ENCODE measurements around the gene BICRA. TPM values are rescaled to one million over a fixed set of nuclear protein-coding genes. Genes with fewer than 3 reads are reported as not detected.

BICRA gene
- total RNA-seq, 1 donor from 2014 or later = 18.3 TPM

GRCh38 chr19:47686679-47687450 lies 77.9 kb downstream of the BICRA start:
- no peaks in the 10 kb centered on the region for H3K9me3 ChIP-seq
- no peak overlapping the region for H3K4me3 ChIP-seq
- no peaks in the 10 kb centered on the region for H3K27me3 ChIP-seq (ENCODE audit: low read depth)
- no peaks in the 10 kb centered on the region for H3K4me1 ChIP-seq
- ATAC-seq (no peak), DNase-seq (no peak)
- peaks cover 18% of the 10 kb centered on the region for H3K36me3 ChIP-seq
- H3K27ac ChIP-seq = no peak overlapping the region
- intact Hi-C loops (cut with DNase I) = loop anchor here (10.0 kb wide), 1 partner anchor 242 kb away; no protein-coding TSS in a partner anchor
- TF ChIP-seq, protein P1, sequence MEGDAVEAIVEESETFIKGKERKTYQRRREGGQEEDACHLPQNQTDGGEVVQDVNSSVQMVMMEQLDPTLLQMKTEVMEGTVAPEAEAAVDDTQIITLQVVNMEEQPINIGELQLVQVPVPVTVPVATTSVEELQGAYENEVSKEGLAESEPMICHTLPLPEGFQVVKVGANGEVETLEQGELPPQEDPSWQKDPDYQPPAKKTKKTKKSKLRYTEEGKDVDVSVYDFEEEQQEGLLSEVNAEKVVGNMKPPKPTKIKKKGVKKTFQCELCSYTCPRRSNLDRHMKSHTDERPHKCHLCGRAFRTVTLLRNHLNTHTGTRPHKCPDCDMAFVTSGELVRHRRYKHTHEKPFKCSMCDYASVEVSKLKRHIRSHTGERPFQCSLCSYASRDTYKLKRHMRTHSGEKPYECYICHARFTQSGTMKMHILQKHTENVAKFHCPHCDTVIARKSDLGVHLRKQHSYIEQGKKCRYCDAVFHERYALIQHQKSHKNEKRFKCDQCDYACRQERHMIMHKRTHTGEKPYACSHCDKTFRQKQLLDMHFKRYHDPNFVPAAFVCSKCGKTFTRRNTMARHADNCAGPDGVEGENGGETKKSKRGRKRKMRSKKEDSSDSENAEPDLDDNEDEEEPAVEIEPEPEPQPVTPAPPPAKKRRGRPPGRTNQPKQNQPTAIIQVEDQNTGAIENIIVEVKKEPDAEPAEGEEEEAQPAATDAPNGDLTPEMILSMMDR (IDR thresholded peaks at IDR 0.05) = no peak

- no peaks in the 10 kb centered on the region for H3K4me1 ChIP-seq
- TF ChIP-seq, protein P1 (IDR thresholded peaks at IDR 0.05) = no peak
- no peak for ATAC-seq
- H3K27ac ChIP-seq = no peak overlapping the region
- H3K9me3 ChIP-seq = no peaks in the 10 kb centered on the region
- H3K27me3 ChIP-seq (ENCODE audit: low read depth) = no peaks in the 10 kb centered on the region
- intact Hi-C loops (cut with DNase I) = loop anchor here (10.0 kb wide), 1 partner anchor 243 kb away; no protein-coding TSS in a partner anchor
- peaks cover 28% of the 10 kb centered on the region for H3K36me3 ChIP-seq
- no peak for DNase-seq
- H3K4me3 ChIP-seq = no peak overlapping the region
These were observed 79.0 kb downstream of the BICRA start for GRCh38 chr19:47687906-47688305.

- intact Hi-C loops (cut with DNase I) = no loop called here
- no peak for ATAC-seq
- Histone ChIP-seq H3K9me3 (no peaks in the 10 kb centered on the region), H3K4me3 (no peak overlapping the region), H3K4me1 (no peaks in the 10 kb centered on the region), H3K27ac (no peak overlapping the region), H3K36me3 (peaks cover 20% of the 10 kb centered on the region), H3K27me3 (ENCODE audit: low read depth) (no peaks in the 10 kb centered on the region)
- TF ChIP-seq, protein P1 (IDR thresholded peaks at IDR 0.05) = no peak
- DNase-seq = no peak
These were observed 82.2 kb downstream of the BICRA start for GRCh38 chr19:47691090-47691489.

GRCh38 chr19:47691782-47692181 lies 82.8 kb downstream of the BICRA start:
- intact Hi-C loops (cut with DNase I) = no loop called here
- ATAC-seq = no peak
- H3K4me1 ChIP-seq = no peaks in the 10 kb centered on the region
- no peak overlapping the region for H3K27ac ChIP-seq
- no peaks in the 10 kb centered on the region for H3K27me3 ChIP-seq (ENCODE audit: low read depth)
- peaks cover 23% of the 10 kb centered on the region for H3K36me3 ChIP-seq
- TF ChIP-seq, protein P1 (IDR thresholded peaks at IDR 0.05) = no peak
- H3K4me3 ChIP-seq = no peak overlapping the region
- H3K9me3 ChIP-seq = no peaks in the 10 kb centered on the region
- no peak for DNase-seq

GRCh38 chr19:47693489-47693888 lies 84.6 kb downstream of the BICRA start:
- H3K36me3 ChIP-seq = peaks cover 27% of the 10 kb centered on the region
- no peak overlapping the region for H3K27ac ChIP-seq
- DNase-seq = no peak
- TF ChIP-seq, protein P1 (IDR thresholded peaks at IDR 0.05) = no peak
- ATAC-seq = no peak
- intact Hi-C loops (cut with DNase I) = no loop called here
- H3K27me3 ChIP-seq (ENCODE audit: low read depth) = no peaks in the 10 kb centered on the region
- peaks cover 6% of the 10 kb centered on the region for H3K4me1 ChIP-seq
- H3K4me3 ChIP-seq = no peak overlapping the region
- no peaks in the 10 kb centered on the region for H3K9me3 ChIP-seq

Measured in lower lobe of right lung (tissue), 2 donors.